HG03045 (cell line): ENCODE results near the gene CRIP1.

Source experiments
- ATAC-seq: cut with Tn5 transposase; IDR thresholded peaks from one replicate; pipeline ENCODE4 v1.9.1; 2021; ENCODE audit warnings: mild to moderate bottlenecking, moderate library complexity; ENCODE audit not compliant: unreplicated experiment

Gene CRIP1

GRCh38 chr14:105469456-105470349 lies 17.0 kb upstream of the CRIP1 start:
- ATAC-seq: no peak

- ATAC-seq: no peak
These were observed 16.1 kb upstream of the CRIP1 start for GRCh38 chr14:105470350-105471296.

GRCh38 chr14:105471297-105471821 lies 15.3 kb upstream of the CRIP1 start:
- ATAC-seq: no peak

GRCh38 chr14:105471823-105472485 lies 14.7 kb upstream of the CRIP1 start:
- no peak for ATAC-seq

- ATAC-seq: no peak
These were observed 14.1 kb upstream of the CRIP1 start for GRCh38 chr14:105472486-105472991.

GRCh38 chr14:105473033-105473676 lies 13.5 kb upstream of the CRIP1 start:
- no peak for ATAC-seq

GRCh38 chr14:105473677-105474482 lies 12.8 kb upstream of the CRIP1 start:
- ATAC-seq: no peak

GRCh38 chr14:105474483-105475268 lies 12.0 kb upstream of the CRIP1 start, which contains the start of gene CRIP2:
CRIP2 (plus strand) TSS chr14:105474821; CDS start chr14:105474863, 42 bp downstream.
- ATAC-seq: no peak

- ATAC-seq: no peak
These were observed 11.2 kb upstream of the CRIP1 start for GRCh38 chr14:105475269-105476096.

GRCh38 chr14:105476097-105476830 lies 10.4 kb upstream of the CRIP1 start:
- no peak for ATAC-seq

- no peak for ATAC-seq
These were observed 9.6 kb upstream of the CRIP1 start for GRCh38 chr14:105476831-105477659.

- ATAC-seq: no peak
These were observed 8.9 kb upstream of the CRIP1 start for GRCh38 chr14:105477660-105478397.

GRCh38 chr14:105478398-105479251 lies 8.1 kb upstream of the CRIP1 start:
- no peak for ATAC-seq

GRCh38 chr14:105479431-105480158 lies 7.1 kb upstream of the CRIP1 start:
- no peak for ATAC-seq
